Sigmoid colon (tissue), 7 donors: ENCODE data around the gene ATP10D. TPM values are rescaled to one million over a fixed set of nuclear protein-coding genes. Genes with fewer than 3 reads are reported as not detected.
A peak's percentile ranks its signal among the peaks of the same experiment; 100 is the strongest.

Experiments
- DNase-seq: peaks from one replicate; pipeline ENCODE4 v3.0.0-alpha.2; 2019
- H3K27ac ChIP-seq, 4 donors: fragments of 200-600 bp; sonication (generic); one replicate each; pipeline ENCODE4 v1.5.1; 2016 to 2019; ENCODE audit warnings: mild to moderate bottlenecking in 1 of 4
- H3K27me3 ChIP-seq, 3 donors: fragments of 200-600 bp; sonication (generic); one replicate each; pipeline ENCODE4 v1.5.1; 2019; ENCODE audit warnings: mild to moderate bottlenecking in 1 of 3
- H3K36me3 ChIP-seq, 4 donors: fragments of 200-600 bp; sonication (generic); one replicate each; pipeline ENCODE4 v1.5.1; 2016 to 2019
- H3K4me1 ChIP-seq, 4 donors: fragments of 200-600 bp; sonication (generic); one replicate each; pipeline ENCODE4 v1.5.1; 2017 to 2019
- H3K4me3 ChIP-seq, 4 donors: fragments of 200-600 bp; sonication (generic); one replicate each; pipeline ENCODE4 v1.5.1; 2017 to 2019; ENCODE audit warnings: mild to moderate bottlenecking in 2 of 4, moderate library complexity in 1 of 4
- H3K9me3 ChIP-seq, 4 donors: fragments of 200-600 bp in 3 of 4; sonication (generic) in 3 of 4; one replicate each; pipeline versions ENCODE4 v1.5.1 to v1.6.1; 2013 to 2019
- EP300 ChIP-seq, 4 donors: sonication (generic); formaldehyde crosslinking; IDR thresholded peaks; one replicate each; pipeline ENCODE4 v1.6.1; 2017; ENCODE audit warnings: antibody characterized with exemption in 4 of 4
- POLR2A ChIP-seq, 2 donors: fragments of 450-650 bp; IDR thresholded peaks; one replicate each; pipeline ENCODE4 v1.6.1; 2016; ENCODE audit warnings: antibody characterized with exemption in 2 of 2, mild to moderate bottlenecking in 2 of 2, moderate library complexity in 2 of 2
- POLR2AphosphoS5 ChIP-seq, 4 donors: sonication (generic); formaldehyde crosslinking; IDR thresholded peaks; one replicate each; pipeline ENCODE4 v1.6.1; 2017; ENCODE audit warnings: antibody characterized with exemption in 4 of 4
- whole genome bisulfite sequencing, 2 donors: extraction: QIAGEN DNeasy Blood & Tissue Kit; methylation state at CpG; one replicate each; pipeline ENCODE4 v1.1.7; 2013; 5-methylcytosine and 5-hydroxymethylcytosine counted together
- intact Hi-C: fragments of 100-400 bp; cut with DNase I; formaldehyde crosslinking; loops from one replicate; pipeline ENCODE4 v1.15.1; 2023
- polyA plus RNA-seq, 3 donors: library from polyadenylated mRNA; stranded (reverse); fragments of 200-250 nt; gene quantifications; one replicate each; pipeline ENCODE4 v1.2.3, GENCODE V29; 2013
- total RNA-seq, 4 donors: library from RNA; depleted of rRNA; stranded (reverse); fragments of >200 nt; gene quantifications; one replicate each; pipeline ENCODE4 v1.1.0, GENCODE V29; 2016
- TF ChIP-seq, protein P1 (sequence below), 4 experiments: fragments of 450-650 bp in 3 of 4; fragments of 200-600 bp in 1 of 4; IDR thresholded peaks; one replicate each; pipeline ENCODE4 v1.5.1; 2016 to 2019; ENCODE audit warnings: antibody characterized with exemption in 4 of 4, mild to moderate bottlenecking in 3 of 4, moderate library complexity in 2 of 4
- donor health status: healthy with polysubstance abuse.
- donor health status: Bipolar disorder and iron deficiency.
- donor health status: healthy.

ATP10D gene
- total and polyA plus RNA-seq, 7 donors = 0.60 to 21.0 (median 16.8) TPM

DNA sequence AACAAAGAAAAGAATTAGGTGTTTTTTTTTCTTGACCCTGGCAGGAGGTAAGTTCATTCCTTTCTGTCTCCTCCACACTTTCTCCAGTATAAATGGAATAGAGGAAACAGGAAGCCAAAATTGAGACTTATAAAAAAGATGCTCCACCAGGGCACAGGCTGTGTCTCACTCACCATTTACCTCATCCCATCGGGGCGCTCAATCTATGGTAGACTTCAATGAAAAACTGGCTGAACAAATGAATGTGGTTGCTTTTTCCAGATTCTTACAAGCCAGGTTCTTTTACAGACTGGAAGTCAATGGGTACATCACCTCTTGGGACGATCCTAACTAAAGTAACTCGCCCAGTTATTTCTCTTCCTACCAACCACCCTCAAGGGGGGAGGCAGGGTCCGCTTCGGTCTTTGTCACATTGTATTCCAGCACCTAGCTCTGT is 22.3 kb upstream of the ATP10D start:
- Histone ChIP-seq H3K36me3 (peaks cover 0 to 18% (median 0%) of the 10 kb centered on the region in 4 donors), H3K4me1 (peaks cover 0 to 16% (median 7%) of the 10 kb centered on the region in 4 donors), H3K4me3 (peak overlapping the region; percentile 77 to 94 (median 85)), H3K27me3 (no peaks in the 10 kb centered on the region), H3K27ac (peak overlapping the region; percentile 84 to 90 (median 87)), H3K9me3 (no peaks in the 10 kb centered on the region)
- no peak for TF ChIP-seq POLR2AphosphoS5 (IDR thresholded peaks at IDR 0.05)
- TF ChIP-seq EP300 (IDR thresholded peaks at IDR 0.05) = no peak
- no peak for TF ChIP-seq POLR2A (IDR thresholded peaks at IDR 0.05)
- TF ChIP-seq, protein P1, sequence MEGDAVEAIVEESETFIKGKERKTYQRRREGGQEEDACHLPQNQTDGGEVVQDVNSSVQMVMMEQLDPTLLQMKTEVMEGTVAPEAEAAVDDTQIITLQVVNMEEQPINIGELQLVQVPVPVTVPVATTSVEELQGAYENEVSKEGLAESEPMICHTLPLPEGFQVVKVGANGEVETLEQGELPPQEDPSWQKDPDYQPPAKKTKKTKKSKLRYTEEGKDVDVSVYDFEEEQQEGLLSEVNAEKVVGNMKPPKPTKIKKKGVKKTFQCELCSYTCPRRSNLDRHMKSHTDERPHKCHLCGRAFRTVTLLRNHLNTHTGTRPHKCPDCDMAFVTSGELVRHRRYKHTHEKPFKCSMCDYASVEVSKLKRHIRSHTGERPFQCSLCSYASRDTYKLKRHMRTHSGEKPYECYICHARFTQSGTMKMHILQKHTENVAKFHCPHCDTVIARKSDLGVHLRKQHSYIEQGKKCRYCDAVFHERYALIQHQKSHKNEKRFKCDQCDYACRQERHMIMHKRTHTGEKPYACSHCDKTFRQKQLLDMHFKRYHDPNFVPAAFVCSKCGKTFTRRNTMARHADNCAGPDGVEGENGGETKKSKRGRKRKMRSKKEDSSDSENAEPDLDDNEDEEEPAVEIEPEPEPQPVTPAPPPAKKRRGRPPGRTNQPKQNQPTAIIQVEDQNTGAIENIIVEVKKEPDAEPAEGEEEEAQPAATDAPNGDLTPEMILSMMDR (IDR thresholded peaks at IDR 0.05) = no peak
- intact Hi-C loops = loop anchor here (1.0 to 2.0 kb wide), 2 partner anchors 22 to 101 kb away; partner anchors contain the start of gene ATP10D
- no peak for DNase-seq
- 6 to 10% methylated on average over 6 of the region's 6 CpGs for WGBS, 2 donors

DNA sequence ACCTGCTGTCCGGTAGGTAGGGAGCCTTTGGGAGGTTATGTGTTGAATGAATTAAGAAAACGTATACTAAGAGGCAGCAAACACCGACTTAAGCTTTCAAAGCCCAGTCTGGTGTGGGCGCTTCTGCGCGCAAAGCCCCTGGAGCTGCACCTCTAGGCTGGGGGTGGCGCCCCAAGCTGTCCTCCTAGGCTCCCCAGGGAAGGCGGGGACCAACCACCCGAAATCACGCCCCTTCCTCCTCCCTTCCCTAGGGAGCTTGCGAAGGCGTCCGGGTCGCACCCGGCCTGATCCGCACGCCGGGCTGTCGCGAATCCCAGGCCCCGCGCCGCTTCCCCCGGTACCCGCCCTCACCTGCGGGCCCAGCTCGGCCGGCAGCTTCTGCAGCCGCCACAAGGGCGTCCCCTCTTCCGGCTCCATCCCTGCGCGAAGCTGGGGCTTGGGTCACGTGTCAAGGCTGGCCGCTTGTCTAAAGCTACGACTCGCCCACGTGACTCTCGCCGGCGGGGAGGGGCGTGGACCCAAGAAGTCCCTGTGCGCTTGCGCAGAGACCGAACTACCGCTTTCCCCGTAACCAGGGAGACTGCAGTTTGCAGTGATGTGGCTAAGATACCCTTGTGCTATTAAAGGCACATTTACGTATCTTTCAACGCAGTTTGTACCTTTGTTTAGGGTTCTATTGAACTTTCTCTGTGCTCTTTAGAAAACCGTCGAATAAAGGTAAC is 21.7 kb upstream of the ATP10D start, which contains the start of gene COMMD8:
TSS of gene COMMD8 (minus strand) at position 468 of the 722 bp plus-strand sequence. CDS start at position 417, 51 bp downstream.
- intact Hi-C loops = loop anchor here (1.0 to 2.0 kb wide), 2 partner anchors 21 to 101 kb away; partner anchors contain the start of gene ATP10D
- peak within 1 kb of the TSS; percentile 77 to 94 (median 85) for H3K4me3 ChIP-seq
- H3K4me1 ChIP-seq = peaks cover 0 to 16% (median 7%) of the 10 kb centered on the region in 4 donors
- peak within 1 kb of the TSS; percentile 84 to 90 (median 87) for H3K27ac ChIP-seq
- no peaks in the 10 kb centered on the region for H3K9me3 ChIP-seq
- 0% methylated on average over 51 of the region's 51 CpGs for WGBS, 2 donors
- peak; percentile 98 for DNase-seq
- H3K27me3 ChIP-seq = no peaks in the 10 kb centered on the region
- H3K36me3 ChIP-seq = peaks cover 0 to 15% (median 0%) of the 10 kb centered on the region in 4 donors
- TF ChIP-seq, protein P1 (IDR thresholded peaks at IDR 0.05) = peak in 2 of 4 experiments; percentile 43 to 45
- TF ChIP-seq POLR2A (IDR thresholded peaks at IDR 0.05) (peak in 1 of 2 donors; percentile 17), EP300 (IDR thresholded peaks at IDR 0.05) (peak in 1 of 4 donors; percentile 4), POLR2AphosphoS5 (IDR thresholded peaks at IDR 0.05) (peak; percentile 50 to 86 (median 78))

DNA sequence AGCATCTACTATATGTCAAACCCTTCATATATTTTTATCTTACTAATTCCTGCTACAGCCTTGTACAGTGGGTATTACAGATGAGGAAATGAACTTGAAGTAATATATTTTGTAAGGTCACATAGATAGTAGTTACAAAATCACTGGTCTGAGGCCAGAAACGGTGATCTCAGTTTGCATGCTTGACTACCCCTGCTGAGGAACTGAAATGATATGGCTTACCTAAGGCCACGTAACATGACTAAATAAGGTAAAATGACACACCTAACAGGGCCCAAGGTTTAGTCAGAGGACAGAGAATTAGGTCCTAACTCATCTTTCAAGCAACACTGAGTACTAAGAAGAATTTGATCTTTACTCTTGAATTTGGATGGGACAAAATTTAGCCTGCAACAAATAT is 20.1 kb upstream of the ATP10D start:
- intact Hi-C loops = no loop called here
- Histone ChIP-seq H3K9me3 (no peaks in the 10 kb centered on the region), H3K27ac (no peak overlapping the region), H3K36me3 (no peaks in the 10 kb centered on the region), H3K4me3 (no peak overlapping the region), H3K27me3 (no peaks in the 10 kb centered on the region), H3K4me1 (peaks cover 0 to 16% (median 7%) of the 10 kb centered on the region in 4 donors)
- DNase-seq = no peak
- WGBS, 2 donors = 68 to 72% methylated on average over 2 of the region's 2 CpGs
- TF ChIP-seq, protein P1 (IDR thresholded peaks at IDR 0.05) = no peak

DNA sequence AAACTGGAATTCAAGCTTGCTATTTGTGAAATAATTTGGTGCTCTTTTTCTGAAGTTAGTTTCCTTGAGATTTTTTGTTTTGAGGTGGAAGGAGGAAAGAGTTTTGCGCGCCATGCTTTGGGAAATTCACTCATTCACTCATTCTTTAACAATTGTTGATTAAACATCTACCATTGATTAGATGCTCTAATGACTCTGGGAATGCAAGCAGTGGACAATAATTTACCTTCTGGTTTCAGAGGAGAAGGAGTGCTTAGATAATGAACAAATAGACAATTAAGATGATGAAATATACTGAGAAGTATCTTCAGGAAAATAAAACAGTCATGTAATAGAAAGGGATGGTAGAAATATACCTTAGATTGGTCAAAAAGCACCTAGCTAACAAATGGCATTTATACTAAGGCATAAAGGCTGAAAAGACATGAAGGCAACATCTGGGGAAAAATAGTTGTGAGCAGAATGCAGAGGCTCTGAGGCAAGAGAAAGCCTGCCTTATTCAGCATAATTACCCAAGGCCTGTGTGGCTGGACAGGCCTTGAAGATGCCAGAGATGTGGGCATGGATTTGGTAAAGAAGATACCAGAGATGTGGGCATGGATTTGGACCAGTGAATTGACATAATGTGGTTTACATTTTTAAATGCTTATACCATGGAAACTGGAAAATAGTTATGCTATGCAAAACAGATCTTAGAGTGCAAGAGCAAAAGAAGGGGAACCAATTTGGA is 18.9 kb upstream of the ATP10D start:
- H3K9me3 ChIP-seq = no peaks in the 10 kb centered on the region
- TF ChIP-seq POLR2AphosphoS5 (IDR thresholded peaks at IDR 0.05) (no peak), EP300 (IDR thresholded peaks at IDR 0.05) (no peak), POLR2A (IDR thresholded peaks at IDR 0.05) (no peak)
- TF ChIP-seq, protein P1 (IDR thresholded peaks at IDR 0.05) = no peak
- DNase-seq = no peak
- intact Hi-C loops = no loop called here
- H3K36me3 ChIP-seq = no peaks in the 10 kb centered on the region
- no peak overlapping the region for H3K4me3 ChIP-seq
- peaks cover 0 to 16% (median 7%) of the 10 kb centered on the region in 4 donors for H3K4me1 ChIP-seq
- H3K27ac ChIP-seq = no peak overlapping the region
- 43 to 47% methylated on average over 2 of the region's 2 CpGs for WGBS, 2 donors
- H3K27me3 ChIP-seq = no peaks in the 10 kb centered on the region
